ENCODE measurements around the gene SMOC1.

SMOC1 gene

DNA sequence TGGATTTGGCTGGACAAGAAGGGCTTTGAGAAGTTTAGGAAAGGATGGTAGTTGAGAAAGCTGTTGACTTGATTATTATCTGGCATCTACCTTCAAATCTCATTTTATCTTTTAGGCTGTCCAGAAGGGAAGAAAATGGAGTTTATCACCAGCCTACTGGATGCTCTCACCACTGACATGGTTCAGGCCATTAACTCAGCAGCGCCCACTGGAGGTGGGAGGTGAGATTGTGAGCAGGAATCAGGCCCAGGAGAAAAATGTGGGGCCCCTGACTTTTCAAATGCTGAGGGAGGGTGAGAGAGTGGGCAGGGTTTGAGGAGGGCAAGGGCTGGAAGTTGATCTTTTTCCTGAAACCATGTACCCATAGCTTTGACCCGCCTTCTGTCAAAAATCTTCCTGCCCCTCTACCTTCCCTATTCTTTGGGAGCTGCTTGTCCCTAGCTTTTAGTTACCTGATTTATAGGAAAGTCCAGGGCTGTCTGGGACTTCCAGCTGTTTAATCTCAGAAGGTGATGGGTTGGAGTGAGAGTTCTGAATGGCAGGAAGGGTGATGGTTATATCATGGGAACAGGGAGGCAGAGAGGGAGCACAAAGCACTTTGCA is 134.2 kb downstream of the SMOC1 start:
- no peak for DNase-seq

DNA sequence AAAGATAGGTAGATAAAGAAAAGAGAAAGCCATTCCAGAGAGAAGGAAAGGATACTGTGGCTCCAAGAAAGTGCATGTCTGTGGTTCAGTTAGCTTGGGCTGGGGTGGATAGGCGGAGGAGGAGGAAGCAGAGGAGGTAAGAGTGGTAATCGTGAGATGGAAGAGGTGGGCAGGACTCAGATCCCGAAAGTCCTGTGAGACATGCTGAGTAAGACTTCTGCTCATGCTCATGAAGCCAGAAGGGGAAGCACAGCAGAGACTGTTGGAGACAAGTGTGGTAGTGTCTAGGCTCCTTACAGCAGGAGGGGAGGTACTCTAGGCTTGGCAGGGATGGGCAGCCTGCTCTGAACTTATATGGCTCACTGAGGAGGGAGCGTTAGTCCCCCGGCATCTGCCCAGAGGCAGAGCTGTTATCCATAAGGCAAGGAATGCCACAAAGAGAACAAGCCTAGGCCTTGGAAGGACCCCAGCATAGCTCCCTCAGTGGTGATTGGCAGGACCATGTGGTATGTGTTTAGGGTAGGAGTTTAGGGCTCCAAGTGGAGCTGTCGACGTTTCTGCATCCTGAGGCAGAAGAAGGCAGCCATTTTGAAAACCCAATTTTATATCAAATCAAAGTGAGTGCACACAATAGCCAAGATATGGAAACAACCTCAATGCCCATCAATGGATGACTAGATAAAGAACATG is 135.3 kb downstream of the SMOC1 start:
- no peak for DNase-seq

DNA sequence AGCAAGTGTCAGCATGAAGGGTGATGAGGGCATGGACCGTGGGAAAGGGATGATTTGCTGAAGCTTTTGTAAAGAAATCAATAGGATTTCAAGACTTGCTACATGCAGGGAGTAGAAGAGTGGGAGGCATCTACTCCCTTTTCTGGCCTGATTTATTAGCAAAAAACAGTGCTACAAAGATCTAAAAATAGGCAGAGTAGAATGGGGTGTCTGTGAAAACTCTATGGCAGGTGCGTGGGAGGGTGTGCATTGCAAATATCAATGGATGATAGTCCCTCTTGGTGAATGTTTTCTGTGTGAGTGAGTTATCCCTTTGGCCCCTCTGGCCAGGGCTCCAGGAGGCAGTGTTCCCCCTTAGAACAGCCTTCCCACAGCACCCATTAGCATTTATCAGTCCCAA is 139.0 kb downstream of the SMOC1 start:
- DNase-seq, result no peak

DNA sequence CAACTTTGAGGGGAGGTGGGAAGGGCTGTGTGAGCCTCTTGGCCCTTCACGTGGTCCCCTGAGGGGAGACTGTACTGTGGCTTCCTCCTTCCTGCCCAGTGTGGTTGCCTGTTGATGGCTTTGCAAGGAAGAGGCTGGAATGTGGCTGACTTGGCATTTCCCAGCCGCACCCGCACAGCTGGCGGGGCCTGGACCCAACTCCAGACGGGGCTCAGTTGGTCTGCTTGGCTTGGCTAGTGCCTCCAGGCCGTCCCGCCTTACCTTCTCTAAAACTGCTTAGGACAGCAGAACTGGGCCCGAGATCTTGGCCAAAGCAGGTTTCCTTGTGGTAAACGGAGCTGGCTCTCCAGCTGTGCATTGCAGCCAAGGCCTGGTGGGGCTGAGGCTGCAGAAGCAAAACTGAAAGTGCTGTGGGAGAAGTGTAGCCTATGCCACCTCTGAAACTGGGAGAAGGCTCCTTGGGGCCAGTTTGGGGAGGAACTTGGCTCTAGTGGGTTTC is 139.5 kb downstream of the SMOC1 start:
- DNase-seq, result no peak

DNA sequence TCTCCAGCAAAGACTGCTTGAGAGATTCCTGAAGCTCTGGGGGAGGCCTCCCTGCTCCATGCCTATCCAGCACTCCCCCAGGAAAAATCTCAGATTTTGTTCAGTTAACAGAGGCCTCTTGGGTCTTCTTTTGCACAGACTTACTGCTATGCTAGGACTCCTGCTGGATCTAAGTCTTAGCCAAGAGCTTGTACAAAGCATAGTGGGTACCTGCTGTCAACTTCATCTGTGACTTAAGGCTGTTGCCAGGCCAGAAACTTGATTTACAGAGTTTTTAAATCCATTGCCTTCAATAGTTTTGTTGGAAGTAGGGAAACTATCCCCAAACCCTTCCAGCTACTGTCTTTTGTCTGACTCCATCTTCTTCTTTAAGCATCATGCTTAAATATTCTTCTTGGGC is 140.5 kb downstream of the SMOC1 start:
- DNase-seq, result no peak

DNA sequence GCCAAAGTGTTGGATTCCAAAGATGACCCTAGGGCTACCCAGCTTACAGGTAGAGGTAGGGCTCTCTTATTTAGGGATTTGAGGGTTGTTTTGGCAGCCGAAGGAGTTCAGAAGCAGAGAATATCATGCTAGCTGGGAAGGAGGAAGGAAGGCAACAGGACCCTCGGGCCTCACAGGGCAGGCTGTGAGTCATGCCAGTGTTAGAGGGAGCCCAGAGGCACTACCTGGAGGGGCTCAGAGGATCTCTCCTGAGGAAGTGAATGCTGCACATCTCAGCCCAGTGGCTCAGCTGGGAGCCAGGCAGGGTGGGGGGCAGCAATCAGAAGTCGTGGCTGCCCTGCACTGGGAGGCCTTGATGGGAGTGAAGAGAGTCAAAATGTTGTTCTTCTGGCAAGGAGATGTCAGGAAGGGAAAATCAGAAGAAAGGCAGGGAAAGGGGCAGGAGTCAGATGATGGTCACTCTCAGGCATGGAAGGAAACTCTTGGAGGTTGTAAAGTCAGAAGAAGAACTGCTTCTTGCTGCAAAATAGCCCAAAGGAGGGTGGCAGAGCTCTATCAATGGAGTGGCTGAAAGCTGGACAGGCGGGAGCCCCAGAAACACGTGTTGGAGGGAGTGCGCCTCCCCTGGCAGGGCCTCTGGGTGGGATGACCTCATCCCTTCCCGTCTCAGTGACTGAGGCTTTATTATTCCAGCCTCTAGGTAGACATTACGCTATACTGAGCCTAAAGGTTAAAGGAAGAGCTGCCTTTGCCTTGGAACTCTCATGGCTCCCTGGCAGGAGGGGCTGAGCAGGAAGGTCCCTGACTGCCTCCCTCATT is 141.3 kb downstream of the SMOC1 start:
- DNase-seq, result no peak

DNA sequence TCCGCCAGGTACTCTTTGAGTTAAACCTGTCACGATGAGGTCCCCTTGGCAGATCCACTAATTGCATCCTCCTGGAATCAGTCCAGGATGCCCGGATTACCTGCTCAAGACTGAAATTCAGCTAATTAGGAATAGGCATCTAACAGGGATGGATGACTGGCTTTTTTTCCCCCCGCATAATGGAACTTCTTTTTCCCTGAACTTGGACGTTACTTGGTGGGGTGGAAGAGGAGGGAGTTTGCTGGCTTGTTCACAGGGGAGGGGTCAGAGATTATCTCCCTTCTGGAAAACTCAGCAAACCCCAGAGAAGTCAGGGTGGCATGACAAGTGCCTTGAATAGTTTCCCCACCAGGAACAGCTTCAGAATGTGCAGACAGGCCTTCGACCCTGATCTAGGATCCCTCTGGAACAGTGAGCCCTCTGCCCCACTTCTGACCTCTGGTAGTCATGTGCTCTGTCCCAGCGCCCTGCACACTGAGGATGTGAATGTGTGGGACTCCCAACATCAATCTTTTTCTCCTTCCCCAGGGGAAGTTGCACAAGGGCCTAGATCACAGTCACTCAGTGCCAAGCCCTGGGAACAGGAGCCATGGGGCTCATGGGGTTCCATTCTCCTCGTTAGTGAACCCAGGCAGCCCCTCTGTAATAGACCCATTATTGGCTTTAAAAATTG is 142.5 kb downstream of the SMOC1 start:
- no peak for DNase-seq

DNA sequence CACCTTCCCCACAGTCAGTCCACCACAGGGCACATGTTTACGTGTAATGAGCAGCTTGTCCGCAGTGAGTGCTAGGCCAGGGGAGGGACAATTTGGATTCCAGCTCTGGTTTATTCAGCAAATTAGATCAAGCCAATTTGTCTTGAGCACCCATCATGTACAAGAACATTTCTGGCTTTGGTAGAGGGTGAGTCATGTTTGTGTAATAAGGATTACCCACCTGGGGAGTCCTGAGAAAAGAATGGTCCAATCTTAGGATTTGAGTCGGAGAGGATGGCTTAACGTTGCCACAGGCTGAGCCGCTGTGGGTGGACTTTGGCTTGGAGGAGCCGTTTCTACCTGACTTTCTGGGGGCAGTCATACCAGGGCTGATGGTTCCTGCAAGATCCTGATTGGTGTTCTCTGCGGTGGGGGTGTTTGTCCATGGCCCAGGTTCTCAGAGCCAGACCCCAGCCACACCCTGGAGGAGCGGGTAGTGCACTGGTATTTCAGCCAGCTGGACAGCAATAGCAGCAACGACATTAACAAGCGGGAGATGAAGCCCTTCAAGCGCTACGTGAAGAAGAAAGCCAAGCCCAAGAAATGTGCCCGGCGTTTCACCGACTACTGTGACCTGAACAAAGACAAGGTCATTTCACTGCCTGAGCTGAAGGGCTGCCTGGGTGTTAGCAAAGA is 143.7 kb downstream of the SMOC1 start:
- DNase-seq, result no peak

DNA sequence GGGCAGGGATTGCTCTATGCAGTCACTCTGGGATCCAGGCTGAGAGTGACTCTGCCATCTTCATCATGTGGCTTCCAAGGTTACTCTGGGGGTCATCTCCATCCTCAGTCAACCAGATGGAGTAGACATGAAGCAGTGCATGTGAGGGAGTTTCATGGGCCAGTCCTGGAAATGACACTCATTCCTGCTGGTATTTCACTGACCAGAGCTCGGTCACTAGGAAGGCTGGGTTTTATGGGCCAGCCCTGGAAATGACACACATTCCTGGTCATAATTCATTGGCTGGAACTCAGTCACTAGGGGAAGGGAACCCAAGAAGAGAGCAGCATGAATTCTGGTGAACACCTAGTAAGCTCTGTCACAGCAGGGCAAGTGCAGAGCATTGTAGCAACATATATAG is 144.7 kb downstream of the SMOC1 start:
- DNase-seq, result no peak

DNA sequence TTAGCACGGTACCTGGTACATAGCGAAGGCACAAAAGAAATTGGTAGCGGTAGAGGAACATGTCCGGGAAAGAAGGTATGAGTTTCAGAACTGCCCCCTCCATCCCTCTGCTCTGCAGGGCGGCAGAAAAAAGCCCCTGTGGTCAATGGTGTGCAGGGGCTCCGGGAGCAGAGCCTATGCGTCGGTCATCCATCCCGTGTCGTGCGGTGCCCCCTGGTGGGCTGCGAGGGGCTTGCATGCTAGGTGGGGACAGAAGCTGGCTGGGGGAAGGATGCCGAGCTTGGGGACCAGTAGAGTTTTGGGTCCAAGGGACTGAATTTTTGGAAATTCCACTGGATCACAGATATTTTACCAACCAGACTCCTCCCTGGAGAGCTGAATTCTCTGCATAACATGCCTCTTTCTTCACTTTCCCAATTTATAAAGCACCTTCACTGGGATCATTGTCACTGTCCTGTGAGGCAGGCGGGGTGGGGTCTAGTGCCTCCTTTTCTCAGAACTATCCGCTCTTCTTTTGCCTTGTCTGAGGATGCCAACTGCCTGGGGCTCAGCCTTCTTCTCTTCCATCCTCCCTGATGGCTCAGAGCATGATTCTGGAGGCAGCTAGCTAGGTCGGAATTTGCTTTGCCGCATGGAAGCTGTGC is 148.7 kb downstream of the SMOC1 start:
- DNase-seq, result peak; percentile 13

DNA sequence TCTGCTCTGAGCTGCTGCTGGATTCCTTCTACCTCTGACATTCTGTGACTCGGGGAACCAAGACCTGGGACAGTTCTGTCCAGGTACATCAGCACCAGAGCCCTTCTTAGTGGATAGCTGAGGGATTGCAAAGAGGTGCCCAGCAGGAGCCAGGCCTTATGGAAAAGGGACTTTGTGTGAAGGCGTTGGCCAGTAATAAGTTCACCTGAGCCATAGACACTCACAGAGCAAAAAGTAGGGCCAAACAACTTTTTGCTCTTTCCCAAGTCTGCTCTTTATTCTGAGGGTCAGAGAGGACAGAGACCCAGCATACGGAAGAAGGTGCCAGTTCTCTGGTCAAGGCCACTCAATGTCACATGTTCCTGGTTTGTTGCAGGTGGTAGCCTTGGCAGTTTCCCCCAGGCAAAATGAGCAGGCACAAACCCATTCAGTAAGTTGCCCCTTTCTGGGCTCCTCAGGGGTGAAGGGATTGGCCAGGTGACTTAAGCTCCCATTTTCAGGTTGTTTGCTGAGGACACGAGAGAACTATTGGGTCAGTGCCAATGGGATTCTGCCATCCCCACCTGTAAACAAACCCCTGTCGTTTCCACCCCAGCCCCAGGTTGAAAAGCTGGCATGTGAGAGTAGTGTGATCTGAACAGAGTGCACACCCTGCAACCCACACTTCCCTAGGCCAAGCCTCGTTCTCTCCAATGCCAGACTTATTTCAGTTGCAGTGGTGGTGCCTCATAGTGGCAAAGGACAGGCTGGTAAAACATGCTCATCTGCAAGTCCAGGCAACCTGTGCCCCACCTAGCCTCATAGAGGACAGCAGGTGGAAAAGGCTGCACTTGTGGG is 150.3 kb downstream of the SMOC1 start:
- no peak for DNase-seq

DNA sequence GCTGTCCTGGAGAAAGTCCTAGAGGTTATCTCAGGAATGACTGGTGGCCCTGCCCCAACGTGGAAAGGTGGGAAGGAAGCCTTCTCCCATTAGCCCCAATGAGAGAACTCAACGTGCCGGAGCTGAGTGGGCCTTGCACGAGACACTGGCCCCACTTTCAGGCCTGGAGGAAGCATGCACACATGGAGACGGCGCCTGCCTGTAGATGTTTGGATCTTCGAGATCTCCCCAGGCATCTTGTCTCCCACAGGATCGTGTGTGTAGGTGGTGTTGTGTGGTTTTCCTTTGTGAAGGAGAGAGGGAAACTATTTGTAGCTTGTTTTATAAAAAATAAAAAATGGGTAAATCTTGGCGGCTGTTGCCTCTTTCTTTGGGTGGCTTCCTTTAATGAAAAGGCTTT is 152.8 kb downstream of the SMOC1 start:
- DNase-seq, result no peak

DNA sequence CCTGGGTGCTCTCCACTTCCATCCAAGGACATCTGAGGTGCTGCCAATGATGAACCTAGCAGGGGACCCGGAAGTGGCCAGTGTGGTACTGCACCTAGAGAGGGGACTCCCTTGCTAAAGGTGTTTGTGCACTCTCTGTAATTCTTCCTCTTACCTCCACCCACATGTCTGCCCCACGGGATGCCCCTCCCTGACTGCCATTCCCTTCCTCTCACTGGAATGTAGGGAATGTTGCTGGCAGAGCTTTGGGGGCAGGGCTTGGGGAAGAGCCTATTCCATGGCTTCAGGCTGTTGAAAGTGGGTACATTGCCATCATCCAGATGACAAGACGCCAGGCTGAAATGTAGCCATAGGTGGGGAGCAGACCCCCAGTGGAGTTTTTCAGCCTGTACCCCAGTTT is 153.2 kb downstream of the SMOC1 start:
- no peak for DNase-seq

DNA sequence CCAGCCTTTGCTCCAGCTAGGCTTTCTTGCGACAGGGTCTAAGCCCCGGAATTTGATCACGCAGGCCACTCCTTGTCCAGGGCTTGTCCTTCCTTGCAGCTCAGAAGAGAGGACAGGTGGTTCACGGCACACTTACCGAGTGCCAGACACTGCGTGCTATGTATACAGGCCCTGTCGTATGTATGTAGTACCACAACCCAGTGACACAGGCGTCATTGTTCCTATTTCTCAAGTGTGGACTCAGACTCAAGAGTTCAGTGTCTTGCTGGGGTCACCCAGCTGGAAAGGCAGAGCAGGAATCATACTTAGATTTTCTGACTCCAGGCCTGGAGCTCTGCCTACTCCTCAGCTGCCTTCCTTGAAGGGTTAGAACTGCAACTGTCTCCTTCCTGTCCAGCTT is 153.9 kb downstream of the SMOC1 start:
- DNase-seq, result no peak

DNA sequence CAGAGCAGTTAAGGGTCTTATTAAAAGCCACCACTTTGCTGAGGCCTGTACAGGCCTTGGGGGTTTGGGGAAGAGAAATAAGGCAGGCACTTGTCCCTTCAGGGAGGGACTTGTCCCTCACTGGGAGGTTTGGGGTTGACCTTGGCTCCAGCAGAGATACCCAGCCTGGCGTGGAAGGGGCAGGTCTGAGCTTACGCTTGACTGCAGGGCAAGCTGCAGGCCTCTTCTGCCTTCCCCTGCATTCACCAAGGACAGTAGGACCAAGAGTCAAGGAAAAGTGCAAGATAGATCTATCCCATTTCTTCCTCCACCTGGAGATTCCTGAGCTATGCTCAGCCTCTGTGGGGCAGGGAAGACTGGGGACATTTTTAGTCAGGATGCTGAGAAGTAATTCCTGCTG is 154.3 kb downstream of the SMOC1 start:
- no peak for DNase-seq

DNA sequence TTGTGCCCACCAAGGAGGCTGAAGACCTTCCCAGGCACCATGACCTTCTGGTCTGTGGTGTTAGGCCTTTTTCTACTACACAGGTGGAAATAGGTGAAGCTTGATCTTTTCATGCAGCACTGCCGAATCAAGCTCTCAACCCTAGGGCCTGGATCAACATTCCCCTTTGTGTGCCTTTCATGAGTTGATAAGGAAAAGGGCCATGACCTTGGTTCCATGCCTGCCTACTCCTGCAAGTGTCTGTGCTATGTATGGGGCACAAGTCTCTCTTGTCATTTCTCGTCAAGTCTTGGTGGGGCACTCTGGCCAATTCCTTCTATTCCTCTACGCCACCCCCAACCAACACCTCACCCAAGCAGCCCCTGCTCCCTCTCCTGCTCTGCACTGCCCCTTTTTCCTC is 155.0 kb downstream of the SMOC1 start:
- DNase-seq, result no peak

DNA sequence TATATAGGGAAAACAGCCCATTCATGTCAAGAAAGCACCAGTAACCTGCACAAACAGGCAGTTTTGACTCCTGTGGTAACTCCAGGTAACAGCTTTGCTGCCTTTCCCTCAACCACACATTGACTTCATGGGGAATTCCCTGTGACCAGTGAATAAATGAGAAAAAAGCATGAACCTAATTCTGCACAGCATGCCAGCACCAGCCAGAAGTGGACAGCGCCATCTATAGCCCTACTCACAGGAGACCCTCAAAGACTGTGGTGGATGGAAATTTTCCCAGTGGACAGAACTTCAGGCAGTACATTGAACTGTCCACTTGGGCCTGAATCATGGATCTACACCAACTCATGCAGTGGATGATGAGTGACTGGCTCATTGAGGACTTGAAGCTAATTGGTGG is 157.4 kb downstream of the SMOC1 start:
- DNase-seq, result no peak

DNA sequence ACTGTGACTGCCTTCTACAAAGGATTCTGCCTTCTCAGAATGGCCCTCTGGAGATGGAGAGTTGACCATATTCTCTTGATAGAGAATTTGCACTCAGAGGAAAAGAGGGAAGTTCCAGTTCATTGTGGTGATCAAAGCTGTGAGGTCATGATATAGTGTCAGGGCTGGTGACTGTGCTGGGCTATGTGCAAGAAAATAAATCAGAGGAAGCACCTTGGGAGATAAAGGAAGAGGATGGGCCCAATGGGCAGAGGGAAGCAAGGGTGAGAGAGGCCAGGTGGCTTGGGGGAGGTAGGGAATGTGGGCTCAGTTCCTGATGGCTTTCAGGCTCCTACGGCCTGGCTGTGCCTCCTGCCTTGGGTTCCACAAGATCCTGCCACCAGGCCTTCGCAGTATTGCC is 163.8 kb downstream of the SMOC1 start:
- DNase-seq, result no peak

DNA sequence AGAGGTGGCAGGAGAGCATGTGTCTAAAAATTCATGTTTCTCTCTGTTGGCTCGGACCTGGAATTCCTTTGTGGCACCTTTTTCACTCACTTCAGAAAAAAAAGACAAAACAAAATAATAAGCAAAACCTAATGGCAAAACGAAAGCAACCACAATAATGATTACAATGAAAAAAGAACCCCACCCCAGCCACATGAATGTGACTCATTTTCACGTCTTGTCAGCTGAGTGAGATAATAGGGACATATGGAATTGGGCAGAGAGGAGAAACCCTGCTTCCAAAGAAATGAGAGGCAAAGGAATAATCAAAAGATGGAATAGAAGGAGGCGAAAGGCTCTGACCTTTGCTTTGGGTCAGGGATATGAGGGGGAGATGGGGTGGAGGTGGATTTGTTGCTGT is 166.1 kb downstream of the SMOC1 start:
- DNase-seq, result no peak

DNA sequence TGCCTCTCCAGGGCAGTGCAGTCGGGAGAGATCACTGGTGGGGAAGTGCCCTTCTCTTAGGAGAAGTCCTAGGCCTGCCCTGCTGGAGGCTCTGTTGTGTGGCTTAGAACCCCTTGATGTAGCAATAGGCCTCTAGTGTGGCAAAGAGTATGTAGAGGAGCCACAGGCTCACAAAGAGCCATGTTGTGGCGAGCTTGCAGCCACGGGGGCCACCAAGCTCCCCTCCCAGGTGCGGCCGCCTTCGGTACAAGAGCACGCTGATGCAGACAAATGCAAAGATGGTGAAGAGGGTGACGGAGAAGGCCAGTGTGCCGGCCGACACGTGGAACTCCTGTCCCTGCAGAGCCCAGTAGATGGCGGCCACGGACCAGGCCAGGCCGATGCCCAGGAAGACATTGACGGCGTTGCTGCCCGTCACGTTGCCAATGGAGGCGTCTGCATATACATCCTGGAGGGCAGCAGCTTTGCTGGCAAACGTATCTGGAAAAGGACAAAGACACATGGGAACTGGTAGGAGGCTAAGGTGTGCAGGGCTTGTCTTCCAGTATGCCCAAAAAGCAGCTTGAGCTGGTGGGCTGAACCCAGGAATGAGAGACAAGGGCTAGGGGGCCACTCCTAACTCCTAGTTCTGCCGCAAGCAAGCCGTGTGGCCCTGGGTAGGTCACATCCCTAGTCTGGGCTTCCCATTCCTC is 166.8 kb downstream of the SMOC1 start:
- DNase-seq, result peak; percentile 76
